HG03097 (cell line): ENCODE measurements around the gene CAST.

Source experiments
- ATAC-seq: cut with Tn5 transposase; IDR thresholded peaks from one replicate; pipeline ENCODE4 v1.9.1; 2021; ENCODE audit not compliant: unreplicated experiment, low FRiP score

CAST gene

GRCh38 chr5:96642281-96642640, 19.9 kb upstream of the CAST start:
- no peak for ATAC-seq

- no peak for ATAC-seq
Observed at GRCh38 chr5:96645091-96645490, 17.1 kb upstream of the CAST start.

- ATAC-seq, result no peak
Observed at GRCh38 chr5:96648023-96648422, 14.2 kb upstream of the CAST start.

- no peak for ATAC-seq
Observed at GRCh38 chr5:96648593-96648992, 13.6 kb upstream of the CAST start.

GRCh38 chr5:96649251-96649662, 12.9 kb upstream of the CAST start:
- ATAC-seq, result no peak

- ATAC-seq, result no peak
Observed at GRCh38 chr5:96649681-96650540, 12.3 kb upstream of the CAST start.

- ATAC-seq, result no peak
Observed at GRCh38 chr5:96651047-96651446, 11.1 kb upstream of the CAST start.

GRCh38 chr5:96651948-96652753, 10.0 kb upstream of the CAST start:
- no peak for ATAC-seq

- ATAC-seq, result no peak
Observed at GRCh38 chr5:96652769-96653454, 9.3 kb upstream of the CAST start.

- ATAC-seq, result no peak
Observed at GRCh38 chr5:96654209-96654608, 8.0 kb upstream of the CAST start.

- ATAC-seq, result no peak
Observed at GRCh38 chr5:96655085-96655484, 7.1 kb upstream of the CAST start.

- ATAC-seq, result no peak
Observed at GRCh38 chr5:96655506-96655905, 6.7 kb upstream of the CAST start.

- peak; percentile 67 for ATAC-seq
Observed at GRCh38 chr5:96657068-96657467, 5.1 kb upstream of the CAST start.

GRCh38 chr5:96658272-96658671, 3.9 kb upstream of the CAST start:
- ATAC-seq, result no peak

- ATAC-seq, result no peak
Observed at GRCh38 chr5:96659170-96659569, 3.0 kb upstream of the CAST start.

GRCh38 chr5:96660971-96661854, 963 bp upstream of the CAST start:
- ATAC-seq, result no peak

- peak; percentile 67 for ATAC-seq
Observed at GRCh38 chr5:96662725-96663518, 746 bp downstream of the CAST start.

- ATAC-seq, result no peak
Observed at GRCh38 chr5:96663608-96664007, 1.4 kb downstream of the CAST start.

GRCh38 chr5:96664669-96665068, 2.5 kb downstream of the CAST start:
- ATAC-seq, result no peak

- no peak for ATAC-seq
Observed at GRCh38 chr5:96668725-96669124, 6.5 kb downstream of the CAST start.
